Body of pancreas (tissue), 4 donors: Measurements from ENCODE around the gene C17orf58. TPM values are rescaled to one million over a fixed set of nuclear protein-coding genes. Genes with fewer than 3 reads are reported as not detected.

Experiments used
- ATAC-seq: fragments of 150-250 bp; one replicate; pipeline ENCODE4 v1.9.1; 2016
- DNase-seq, 4 donors: peaks; one replicate each; pipeline ENCODE4 v3.0.0-alpha.2; 2019
- H3K27ac ChIP-seq, 4 donors: fragments of 200-600 bp; sonication (generic); 1 replicate in 3 of 4; 2 replicates in 1 of 4; pipeline versions ENCODE4 v1.5.1 to v1.6.1; 2016 to 2019; ENCODE audit warnings: mild to moderate bottlenecking in 1 of 4, mixed read lengths in 1 of 4, moderate library complexity in 1 of 4
- H3K27me3 ChIP-seq, 2 donors: fragments of 200-600 bp; sonication (generic); one replicate each; pipeline ENCODE4 v1.6.0; 2016; ENCODE audit warnings: mild to moderate bottlenecking in 1 of 2
- H3K36me3 ChIP-seq, 2 donors: fragments of 200-600 bp; sonication (generic); replicated peaks in 1 of 2; 2 replicates each; pipeline ENCODE4 v1.5.1; 2016; ENCODE audit warnings: low read depth in 2 of 2; ENCODE audit not compliant: insufficient read depth in 1 of 2
- H3K4me1 ChIP-seq: fragments of 200-600 bp; sonication (generic); one replicate; pipeline ENCODE4 v1.6.0; 2016
- H3K4me3 ChIP-seq, 2 donors: fragments of 200-600 bp; sonication (generic); 1 replicate in 1 of 2; 2 replicates in 1 of 2; pipeline ENCODE4 v1.5.1; 2016 to 2019
- H3K9me3 ChIP-seq, 3 donors: fragments of 200-600 bp; sonication (generic); 1 replicate in 2 of 3; 2 replicates in 1 of 3; pipeline ENCODE4 v1.5.1; 2016
- POLR2A ChIP-seq, 3 donors: fragments of 450-650 bp; IDR thresholded peaks; one replicate each; pipeline ENCODE4 v1.6.1; 2016; ENCODE audit warnings: antibody characterized with exemption in 3 of 3, mild to moderate bottlenecking in 2 of 3
- WGBS, 2 donors: methylation state at CpG; one replicate each; pipeline ENCODE4 v1.1.5; 2017; 5-methylcytosine and 5-hydroxymethylcytosine counted together
- intact Hi-C: fragments of 100-400 bp; cut with DNase I; formaldehyde crosslinking; loops from one replicate; pipeline ENCODE4 v1.15.1; 2023
- total RNA-seq, 2 donors: library from RNA; depleted of rRNA; stranded (reverse); fragments of >200 nt; gene quantifications; one replicate each; pipeline ENCODE4 v1.1.0, GENCODE V29; 2016
- TF ChIP-seq, protein P1 (sequence below), 7 experiments: fragments of 450-650 bp in 4 of 7; fragments of 200-600 bp in 3 of 7; sonication (generic) in 3 of 7; IDR thresholded peaks; one replicate each; pipeline ENCODE4 v1.5.1; 2016 to 2019; ENCODE audit warnings: antibody characterized with exemption in 7 of 7

Gene C17orf58
- total RNA-seq, 2 donors from 2014 or later = 6.0 to 6.3 TPM

DNA sequence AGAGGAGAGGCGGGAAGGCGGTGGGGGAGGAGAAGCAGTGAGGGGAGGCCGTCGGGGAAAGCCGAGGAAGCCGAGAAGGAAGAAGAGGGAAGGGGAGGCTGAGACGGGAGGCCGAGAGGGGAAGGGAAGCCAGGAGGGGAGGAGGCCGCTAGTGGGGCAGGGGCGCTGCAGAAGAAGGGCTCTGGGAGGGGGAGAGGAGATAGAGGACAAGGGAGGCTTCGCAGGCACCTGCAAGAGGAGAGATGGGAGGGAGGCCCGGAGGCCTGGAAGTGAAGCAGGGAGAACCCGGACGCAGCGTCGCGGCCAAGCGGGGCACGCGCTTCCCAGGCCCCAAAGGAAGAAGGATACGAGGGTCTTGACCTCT lies 2.3 kb downstream of the C17orf58 start:
- no peak for DNase-seq

DNA sequence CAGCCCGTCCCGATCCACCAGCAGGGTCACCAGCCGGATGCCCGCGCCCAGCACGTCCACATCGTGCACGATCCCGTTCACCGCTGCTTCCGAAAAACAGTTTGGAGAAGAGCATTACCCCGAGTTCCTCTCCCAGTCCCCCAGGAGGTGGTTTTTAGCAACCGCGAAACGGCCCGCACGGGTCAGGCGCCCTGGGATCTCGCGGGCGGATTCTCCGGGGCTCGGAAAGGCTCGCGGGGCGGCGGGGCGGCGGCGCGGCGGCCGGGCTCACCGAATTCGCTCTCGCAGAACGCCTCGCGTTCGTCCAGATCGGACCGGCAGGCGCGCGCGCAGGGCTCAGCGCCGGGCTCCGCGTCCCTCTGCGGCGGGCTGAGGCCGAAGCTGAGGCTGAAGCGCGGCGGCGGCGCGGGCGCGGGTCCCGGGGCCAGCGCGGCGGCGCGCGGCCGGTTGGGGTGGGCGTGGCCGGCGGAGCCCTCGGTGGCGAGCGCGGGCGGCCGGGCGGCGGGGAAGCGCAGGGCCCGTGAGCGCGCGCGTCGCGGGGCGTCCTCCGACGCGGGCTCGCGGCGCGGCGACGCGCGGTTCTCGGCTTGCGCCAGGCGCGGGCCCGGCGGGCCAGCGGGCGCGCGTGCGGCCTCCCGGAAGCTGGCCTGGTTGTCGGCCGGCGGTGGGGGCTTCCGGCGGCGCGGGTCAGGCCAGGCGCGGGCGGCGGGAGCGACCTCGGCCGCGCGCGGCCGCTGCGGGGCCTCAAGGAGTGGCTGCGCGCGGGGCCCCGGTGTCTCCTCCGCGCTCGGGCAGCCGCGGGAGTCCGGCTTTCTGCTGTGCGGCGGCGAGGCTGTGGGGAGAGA lies 2.9 kb downstream of the C17orf58 start:
- ATAC-seq = peak; percentile 91
- Histone ChIP-seq H3K27me3 (no peaks in the 10 kb centered on the region), H3K4me1 (peaks cover 30% of the 10 kb centered on the region), H3K9me3 (no peaks in the 10 kb centered on the region), H3K27ac (peak overlapping the region; percentile 74 to 97 (median 96)), H3K36me3 (no peaks in the 10 kb centered on the region), H3K4me3 (peak overlapping the region; percentile 52 to 56)
- 0 to 1% methylated on average over 15 to 141 of the region's 144 CpGs for WGBS, 2 donors
- TF ChIP-seq, protein P1, sequence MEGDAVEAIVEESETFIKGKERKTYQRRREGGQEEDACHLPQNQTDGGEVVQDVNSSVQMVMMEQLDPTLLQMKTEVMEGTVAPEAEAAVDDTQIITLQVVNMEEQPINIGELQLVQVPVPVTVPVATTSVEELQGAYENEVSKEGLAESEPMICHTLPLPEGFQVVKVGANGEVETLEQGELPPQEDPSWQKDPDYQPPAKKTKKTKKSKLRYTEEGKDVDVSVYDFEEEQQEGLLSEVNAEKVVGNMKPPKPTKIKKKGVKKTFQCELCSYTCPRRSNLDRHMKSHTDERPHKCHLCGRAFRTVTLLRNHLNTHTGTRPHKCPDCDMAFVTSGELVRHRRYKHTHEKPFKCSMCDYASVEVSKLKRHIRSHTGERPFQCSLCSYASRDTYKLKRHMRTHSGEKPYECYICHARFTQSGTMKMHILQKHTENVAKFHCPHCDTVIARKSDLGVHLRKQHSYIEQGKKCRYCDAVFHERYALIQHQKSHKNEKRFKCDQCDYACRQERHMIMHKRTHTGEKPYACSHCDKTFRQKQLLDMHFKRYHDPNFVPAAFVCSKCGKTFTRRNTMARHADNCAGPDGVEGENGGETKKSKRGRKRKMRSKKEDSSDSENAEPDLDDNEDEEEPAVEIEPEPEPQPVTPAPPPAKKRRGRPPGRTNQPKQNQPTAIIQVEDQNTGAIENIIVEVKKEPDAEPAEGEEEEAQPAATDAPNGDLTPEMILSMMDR (IDR thresholded peaks at IDR 0.05) = peak in 4 of 7 experiments; percentile 1 to 35 (median 20)
- peak; percentile 40 to 75 (median 67) for TF ChIP-seq POLR2A (IDR thresholded peaks at IDR 0.05)
- intact Hi-C loops = no loop called here
- DNase-seq = peak; percentile 84 to 89 (median 85)

More for the DNA sequence above, 2.3 kb downstream of the C17orf58 start:
- H3K9me3 ChIP-seq = no peaks in the 10 kb centered on the region
- H3K27ac ChIP-seq = peak overlapping the region; percentile 74 to 97 (median 96)
- TF ChIP-seq, protein P1 (IDR thresholded peaks at IDR 0.05) = no peak
- TF ChIP-seq POLR2A (IDR thresholded peaks at IDR 0.05) = peak in 1 of 3 donors; percentile 48
- no peaks in the 10 kb centered on the region for H3K27me3 ChIP-seq
- H3K4me1 ChIP-seq = peaks cover 30% of the 10 kb centered on the region
- WGBS, 2 donors = 2 to 4% methylated on average over 21 of the region's 21 CpGs
- no peak for ATAC-seq
- H3K4me3 ChIP-seq = peak overlapping the region; percentile 52 to 56
- no peaks in the 10 kb centered on the region for H3K36me3 ChIP-seq
- intact Hi-C loops = no loop called here

DNA sequence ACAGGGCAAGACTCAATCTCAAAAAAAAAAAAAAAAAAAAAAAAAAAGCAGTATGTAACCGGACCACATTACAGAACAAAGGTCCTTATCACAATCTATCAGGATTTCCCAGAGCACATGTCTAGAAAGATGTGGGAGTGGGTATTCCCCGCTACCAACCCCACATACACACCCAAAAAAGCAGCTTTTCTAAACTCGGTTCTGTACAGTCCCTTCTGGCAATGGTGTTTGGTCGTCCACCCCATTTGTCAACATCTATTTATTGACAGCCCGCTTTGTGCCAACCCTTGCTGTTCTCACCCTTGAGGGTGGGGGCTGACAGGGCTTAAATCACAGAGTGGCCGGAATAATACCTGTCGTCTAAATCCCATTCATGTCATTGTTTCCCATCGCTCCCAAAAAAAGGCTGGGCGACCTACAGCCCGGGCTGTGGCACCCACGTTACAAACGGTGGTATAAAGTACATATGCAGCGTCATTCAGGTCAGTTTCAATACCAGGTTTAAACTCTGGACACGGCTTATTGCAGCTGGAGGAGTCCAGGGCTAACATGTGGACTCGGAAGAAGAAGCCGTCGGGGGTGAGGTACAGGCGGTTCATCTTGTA lies 3.6 kb downstream of the C17orf58 start:
- peaks cover 30% of the 10 kb centered on the region for H3K4me1 ChIP-seq
- no peak for TF ChIP-seq POLR2A (IDR thresholded peaks at IDR 0.05)
- TF ChIP-seq, protein P1 (IDR thresholded peaks at IDR 0.05) = no peak
- no peak for ATAC-seq

DNA sequence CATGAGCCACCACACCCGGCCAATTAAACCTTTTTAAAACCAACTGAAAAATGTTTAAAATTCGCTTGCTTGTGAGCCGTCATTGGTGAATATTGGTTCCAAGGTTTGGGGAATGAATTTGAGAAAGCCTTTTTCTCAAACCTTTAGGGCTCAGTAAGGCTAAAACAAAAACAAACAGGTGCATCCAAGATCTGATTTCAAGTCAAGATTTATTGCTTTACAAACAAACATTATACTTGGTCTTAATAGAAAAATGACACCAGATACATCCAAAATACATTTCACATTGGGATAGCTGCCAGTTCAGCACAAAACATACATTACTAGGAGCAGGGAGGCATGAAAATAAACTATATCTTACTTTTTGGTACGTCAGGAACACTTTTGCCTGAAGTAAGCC lies 5.4 kb downstream of the C17orf58 start:
- 95 to 99% methylated on average over 4 of the region's 4 CpGs for WGBS, 2 donors
- no peaks in the 10 kb centered on the region for H3K9me3 ChIP-seq
- ATAC-seq = no peak
- H3K27me3 ChIP-seq = no peaks in the 10 kb centered on the region
- H3K36me3 ChIP-seq = no peaks in the 10 kb centered on the region
- DNase-seq = no peak
- H3K4me1 ChIP-seq = peaks cover 23% of the 10 kb centered on the region
- intact Hi-C loops = no loop called here
- H3K27ac ChIP-seq = no peak overlapping the region
- H3K4me3 ChIP-seq = no peak overlapping the region
- TF ChIP-seq, protein P1 (IDR thresholded peaks at IDR 0.05) = no peak
- no peak for TF ChIP-seq POLR2A (IDR thresholded peaks at IDR 0.05)

More for the DNA sequence above, 3.6 kb downstream of the C17orf58 start:
- intact Hi-C loops = no loop called here
- H3K27me3 ChIP-seq = no peaks in the 10 kb centered on the region
- no peaks in the 10 kb centered on the region for H3K9me3 ChIP-seq
- WGBS, 2 donors = 2 to 7% methylated on average over 15 to 18 of the region's 18 CpGs
- peak overlapping the region; percentile 74 to 95 (median 90) for H3K27ac ChIP-seq
- peak overlapping the region; percentile 32 to 35 for H3K4me3 ChIP-seq
- H3K36me3 ChIP-seq = no peaks in the 10 kb centered on the region
- DNase-seq = peak in 1 of 4 donors; percentile 19
